GM21825 (cell line): ENCODE measurements around the gene THAP11.

Experiments used
- ATAC-seq: cut with Tn5 transposase; IDR thresholded peaks from one replicate; pipeline ENCODE4 v1.9.1; 2021; ENCODE audit warnings: mild to moderate bottlenecking, moderate library complexity; ENCODE audit not compliant: unreplicated experiment

Gene THAP11

DNA sequence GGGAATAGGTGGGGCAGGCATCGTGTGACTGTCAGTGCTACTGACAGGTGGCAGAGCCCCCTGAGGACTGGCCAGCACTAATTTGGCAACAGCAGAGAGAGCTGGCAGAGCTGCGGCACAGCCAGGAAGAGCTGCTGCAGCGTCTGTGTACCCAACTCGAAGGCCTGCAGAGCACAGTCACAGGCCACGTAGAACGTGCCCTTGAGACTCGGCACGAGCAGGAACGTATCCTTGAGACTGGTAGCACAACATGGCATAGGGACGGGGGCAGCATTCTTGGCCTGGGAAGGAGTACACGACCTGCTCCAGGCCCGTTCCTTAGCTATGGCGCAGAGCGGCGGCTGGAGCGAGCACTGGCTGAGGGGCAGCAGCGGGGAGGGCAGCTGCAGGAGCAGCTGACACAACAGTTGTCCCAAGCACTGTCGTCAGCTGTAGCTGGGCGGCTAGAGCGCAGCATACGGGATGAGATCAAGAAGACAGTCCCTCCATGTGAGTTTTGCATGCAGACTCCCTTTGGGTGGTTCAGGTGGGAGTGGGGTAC is 39.6 kb downstream of the THAP11 start:
- no peak for ATAC-seq

GRCh38 chr16:67882374-67883145 is 40.4 kb downstream of the THAP11 start:
- ATAC-seq, result no peak

DNA sequence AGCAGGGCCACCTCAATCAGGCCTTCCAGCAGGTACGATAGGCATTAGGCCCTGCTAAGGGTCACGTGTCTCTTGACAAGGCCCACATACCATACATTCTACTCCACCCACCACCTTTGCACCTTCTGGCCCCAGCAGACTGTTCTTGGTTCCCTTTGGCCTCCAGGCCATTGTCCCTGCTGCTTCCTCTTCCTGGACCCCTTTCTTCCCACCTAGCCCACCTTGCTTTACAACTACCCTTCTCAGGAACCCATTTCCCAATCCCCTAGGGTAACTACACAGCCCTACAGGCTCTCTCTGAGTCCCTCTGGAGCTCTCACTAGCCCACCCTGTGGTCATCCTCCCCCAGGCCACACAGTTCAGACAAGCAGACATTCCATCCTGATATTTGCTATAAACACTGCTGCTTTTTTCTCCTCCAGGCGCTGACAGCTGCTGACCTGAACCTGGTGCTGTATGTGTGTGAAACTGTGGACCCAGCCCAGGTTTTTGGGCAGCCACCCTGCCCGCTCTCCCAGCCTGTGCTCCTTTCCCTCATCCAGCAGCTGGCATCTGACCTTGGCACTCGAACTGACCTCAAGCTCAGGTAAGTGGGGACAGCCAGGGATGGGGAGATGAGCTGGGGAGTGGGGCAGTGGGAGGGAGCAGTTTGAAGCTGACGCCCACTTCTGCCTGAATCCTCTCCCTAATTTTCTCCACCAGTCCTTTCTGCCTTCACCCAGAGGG is 41.2 kb downstream of the THAP11 start:
- ATAC-seq, result no peak

DNA sequence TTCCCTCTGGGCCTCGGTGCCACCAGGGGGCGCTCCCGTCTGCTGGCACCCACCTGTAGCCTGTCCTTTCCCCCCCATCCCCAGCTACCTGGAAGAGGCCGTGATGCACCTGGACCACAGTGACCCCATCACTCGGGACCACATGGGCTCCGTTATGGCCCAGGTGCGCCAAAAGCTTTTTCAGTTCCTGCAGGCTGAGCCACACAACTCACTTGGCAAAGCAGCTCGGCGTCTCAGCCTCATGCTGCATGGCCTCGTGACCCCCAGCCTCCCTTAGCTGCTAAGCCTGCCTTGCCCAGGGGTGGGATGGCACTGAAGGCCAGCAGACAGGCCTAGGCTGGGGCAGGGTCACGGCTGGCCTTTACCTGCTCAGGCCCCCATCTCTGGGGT is 41.7 kb downstream of the THAP11 start:
- no peak for ATAC-seq

DNA sequence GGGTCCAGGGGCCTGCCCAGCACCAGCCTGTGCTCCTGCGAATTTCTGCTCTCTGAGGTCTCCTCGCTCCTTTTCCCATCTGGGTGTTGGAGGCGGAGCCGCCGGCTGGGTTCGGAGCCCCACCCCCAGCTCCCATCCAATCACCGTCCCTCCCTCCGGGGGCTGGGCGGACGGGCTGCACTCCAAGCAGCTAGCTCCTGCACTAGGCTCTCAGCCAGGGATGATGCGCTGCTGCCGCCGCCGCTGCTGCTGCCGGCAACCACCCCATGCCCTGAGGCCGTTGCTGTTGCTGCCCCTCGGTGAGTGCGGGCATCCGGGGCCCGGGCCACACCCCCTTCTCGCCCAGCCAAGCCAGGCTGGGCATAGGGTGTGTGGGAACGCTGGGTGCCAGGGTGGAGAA is 42.6 kb downstream of the THAP11 start, which contains the start of gene NRN1L:
TSS of gene NRN1L (plus strand) at position 202 of the 400 bp plus-strand sequence. CDS start at position 221, 19 bp downstream.
- ATAC-seq, result no peak

GRCh38 chr16:67885545-67885944 is 43.4 kb downstream of the THAP11 start:
- no peak for ATAC-seq

- no peak for ATAC-seq
Measured at GRCh38 chr16:67885976-67886375, 43.9 kb downstream of the THAP11 start.

DNA sequence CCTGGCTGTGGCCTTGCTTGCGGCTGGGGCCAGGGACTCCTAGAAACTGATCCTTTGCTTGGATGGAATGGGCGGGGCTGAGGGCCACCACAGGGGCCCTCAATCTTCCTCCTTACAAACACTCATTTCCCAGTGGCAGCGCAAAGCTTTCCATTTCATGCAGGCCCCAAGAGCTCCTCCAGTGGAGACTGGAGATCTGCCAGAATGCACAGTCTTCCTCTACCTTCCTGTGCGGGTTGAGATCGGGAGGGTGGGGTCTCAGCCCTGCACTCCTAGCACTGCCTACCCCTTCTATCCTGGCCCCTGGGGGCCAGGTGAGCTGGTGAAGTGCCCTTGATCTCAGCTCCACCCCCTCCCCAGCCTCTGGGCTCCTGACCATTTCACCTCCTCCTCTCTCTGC is 44.3 kb downstream of the THAP11 start:
- ATAC-seq, result no peak

DNA sequence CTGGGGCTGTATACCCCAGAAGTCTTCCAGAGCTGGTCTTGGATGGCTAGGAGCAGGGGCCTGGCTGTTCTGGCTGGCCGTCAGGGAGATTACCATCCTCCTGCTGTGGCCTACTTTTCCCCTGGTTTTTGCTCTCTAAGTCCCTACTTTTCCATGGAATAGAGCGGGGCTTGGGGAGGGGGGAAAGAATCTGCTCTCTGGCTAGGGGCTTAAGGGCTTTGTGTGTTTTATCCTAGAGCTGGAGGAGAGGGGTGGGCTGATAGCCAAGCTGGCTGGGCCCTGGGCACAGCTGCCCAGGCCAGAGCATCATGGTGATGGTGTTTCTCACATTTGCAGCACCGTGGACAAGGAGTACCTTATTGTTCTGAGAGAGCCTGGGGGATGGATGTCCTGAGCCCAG is 46.2 kb downstream of the THAP11 start:
- ATAC-seq, result no peak

- ATAC-seq, result no peak
Measured at GRCh38 chr16:67892375-67892774, 50.3 kb downstream of the THAP11 start.

DNA sequence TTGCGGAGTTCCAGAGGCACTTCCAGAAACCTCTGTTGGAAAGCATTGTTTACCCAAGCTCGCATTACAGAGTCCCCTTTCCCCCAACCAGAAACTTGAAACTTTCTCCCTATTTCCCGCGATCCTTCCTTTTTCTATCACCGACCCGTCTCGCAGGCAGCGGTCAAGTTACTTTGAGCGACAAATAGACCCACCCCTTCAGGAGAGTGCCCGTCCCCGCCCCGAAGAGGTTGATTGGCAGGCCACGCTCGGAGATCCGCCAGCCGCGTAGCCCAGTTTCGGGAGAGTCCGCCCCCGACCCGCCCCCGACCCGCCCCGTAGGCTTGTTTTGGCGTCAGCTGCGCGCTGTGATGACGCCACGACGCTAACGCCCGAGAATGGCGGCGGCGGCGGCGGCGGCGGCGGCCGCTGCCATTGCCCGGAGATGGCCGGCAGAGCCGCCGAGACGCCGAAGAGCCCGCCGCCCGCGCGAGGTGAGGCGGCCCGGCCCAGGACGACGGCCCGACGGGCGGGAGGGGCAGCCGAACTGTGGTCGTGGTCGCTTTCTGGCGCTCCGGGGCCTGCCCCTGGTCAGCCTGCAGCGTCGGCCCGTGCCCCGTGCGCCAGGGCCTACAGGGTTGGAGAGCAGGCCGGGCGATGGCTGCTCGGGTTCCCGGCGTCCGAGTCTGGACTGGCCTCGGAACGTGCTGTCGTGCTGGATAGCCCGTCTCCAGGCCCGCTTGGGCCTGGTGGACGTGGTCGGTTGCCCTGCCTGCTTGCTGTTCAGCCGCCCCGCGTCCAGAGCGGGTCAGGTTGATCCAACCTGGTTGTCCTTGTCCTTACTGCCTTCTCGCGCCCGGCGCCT is 51.0 kb downstream of the THAP11 start, which contains the start of gene PSKH1:
TSS of gene PSKH1 (plus strand) at position 356 of the 844 bp plus-strand sequence. CDS start 15,496 bp downstream, outside the sequence.
- ATAC-seq, result peak; percentile 92
